Measurements from ENCODE around the gene DUSP22. TPM values are rescaled to one million over a fixed set of nuclear protein-coding genes. Genes with fewer than 3 reads are reported as not detected.

DUSP22 gene
- total RNA-seq, 1 donor from 2014 or later, result 34.9 TPM

GRCh38 chr6:281469-282103 lies 10.7 kb upstream of the DUSP22 start:
- no peak for FAIRE-seq

GRCh38 chr6:282177-282866 lies 10.0 kb upstream of the DUSP22 start:
- no peaks in the 10 kb centered on the region for H3K4me1 Mint-ChIP-seq (ENCODE audit: low read depth, unreplicated experiment)
- peaks cover 11% of the 10 kb centered on the region for H3K9me3 Mint-ChIP-seq (ENCODE audit: unreplicated experiment)
- Histone ChIP-seq H3K27me3 (ENCODE audit: insufficient read depth, low read length) (no peaks in the 10 kb centered on the region), H3K4me1 (ENCODE audit: insufficient read depth, low read length) (no peaks in the 10 kb centered on the region), H3K4me3 (ENCODE audit: insufficient read depth, low read depth, low read length) (no peak overlapping the region), H3K79me2 (ENCODE audit: insufficient read depth, low read length) (no peaks in the 10 kb centered on the region), H3K4me2 (ENCODE audit: low read length) (no peak overlapping the region), H4K20me1 (ENCODE audit: insufficient read depth, low read length) (no peaks in the 10 kb centered on the region), H3K9me3 (ENCODE audit: insufficient read depth, low read depth, low read length) (peaks cover 3% of the 10 kb centered on the region), H2AFZ (ENCODE audit: low read depth, low read length) (no peak overlapping the region), H3K36me3 (ENCODE audit: insufficient read depth, low read length) (no peaks in the 10 kb centered on the region), H3K27ac (ENCODE audit: low read depth, low read length) (no peak overlapping the region), H3K9ac (ENCODE audit: low read length) (no peak overlapping the region)
- H3K36me3 Mint-ChIP-seq (ENCODE audit: low read depth, unreplicated experiment), result no peaks in the 10 kb centered on the region
- FAIRE-seq, result no peak
- peaks cover 32% of the 10 kb centered on the region for H3K27me3 Mint-ChIP-seq (ENCODE audit: low read depth, unreplicated experiment)
- no peak overlapping the region for H3K4me3 Mint-ChIP-seq (ENCODE audit: unreplicated experiment)
- TF ChIP-seq CTCF (IDR thresholded peaks at IDR 0.05; ENCODE audit: insufficient read depth, low read depth, low read length) (no peak), EZH2 (IDR thresholded peaks at IDR 0.05; ENCODE audit: insufficient read depth, low read length) (no peak)
- H3K27ac Mint-ChIP-seq (ENCODE audit: unreplicated experiment), result no peak overlapping the region
- no peak for DNase-seq (ENCODE audit: low read depth)

More at GRCh38 chr6:281469-282103, 10.7 kb upstream of the DUSP22 start:
- peaks cover 9% of the 10 kb centered on the region for H3K9me3 Mint-ChIP-seq (ENCODE audit: unreplicated experiment)
- no peak overlapping the region for H3K4me3 ChIP-seq (ENCODE audit: insufficient read depth, low read depth, low read length)
- peaks cover 30% of the 10 kb centered on the region for H3K27me3 Mint-ChIP-seq (ENCODE audit: low read depth, unreplicated experiment)
- H3K27ac Mint-ChIP-seq (ENCODE audit: unreplicated experiment), result no peak overlapping the region
- H3K27ac ChIP-seq (ENCODE audit: low read depth, low read length), result no peak overlapping the region
- no peak overlapping the region for H3K4me2 ChIP-seq (ENCODE audit: low read length)
- no peaks in the 10 kb centered on the region for H3K4me1 ChIP-seq (ENCODE audit: insufficient read depth, low read length)
- H4K20me1 ChIP-seq (ENCODE audit: insufficient read depth, low read length), result no peaks in the 10 kb centered on the region
- H3K36me3 Mint-ChIP-seq (ENCODE audit: low read depth, unreplicated experiment), result no peaks in the 10 kb centered on the region
- no peaks in the 10 kb centered on the region for H3K4me1 Mint-ChIP-seq (ENCODE audit: low read depth, unreplicated experiment)
- H3K9me3 ChIP-seq (ENCODE audit: insufficient read depth, low read depth, low read length), result peaks cover 3% of the 10 kb centered on the region
- DNase-seq (ENCODE audit: low read depth), result no peak
- no peak overlapping the region for H3K4me3 Mint-ChIP-seq (ENCODE audit: unreplicated experiment)
- H3K9ac ChIP-seq (ENCODE audit: low read length), result no peak overlapping the region
- TF ChIP-seq EZH2 (IDR thresholded peaks at IDR 0.05; ENCODE audit: insufficient read depth, low read length) (no peak), CTCF (IDR thresholded peaks at IDR 0.05; ENCODE audit: insufficient read depth, low read depth, low read length) (no peak)
- no peak overlapping the region for H2AFZ ChIP-seq (ENCODE audit: low read depth, low read length)
- H3K79me2 ChIP-seq (ENCODE audit: insufficient read depth, low read length), result no peaks in the 10 kb centered on the region
- H3K36me3 ChIP-seq (ENCODE audit: insufficient read depth, low read length), result no peaks in the 10 kb centered on the region
- H3K27me3 ChIP-seq (ENCODE audit: insufficient read depth, low read length), result no peaks in the 10 kb centered on the region
